TTC549 (cell line): ENCODE measurements around the gene COPZ2.
A peak's percentile ranks its signal among the peaks of the same experiment; 100 is the strongest.
"Not testable (repeated sequence)": the region's sequence is repeated elsewhere in the genome, so short reads cannot be mapped to it uniquely, and the experiment has no call there.

Experiments used
- FAIRE-seq: peaks from 2 replicates; lab custom pipeline; 2012; peaks lifted over from hg19 to GRCh38; lab: Jason Lieb, UNC

The COPZ2 gene

GRCh38 chr17:48055531-48056245 lies 18.1 kb upstream of the COPZ2 start:
- FAIRE-seq, result no peak

- FAIRE-seq, result no peak
These were observed 16.9 kb upstream of the COPZ2 start for GRCh38 chr17:48054238-48055185.

GRCh38 chr17:48053758-48054237 lies 16.2 kb upstream of the COPZ2 start:
- no peak for FAIRE-seq

GRCh38 chr17:48052956-48053757 lies 15.6 kb upstream of the COPZ2 start:
- FAIRE-seq, result no peak

- FAIRE-seq, result no peak
These were observed 14.3 kb upstream of the COPZ2 start for GRCh38 chr17:48051706-48052486.

- FAIRE-seq, result no peak
These were observed 13.7 kb upstream of the COPZ2 start for GRCh38 chr17:48051283-48051682.

- no peak for FAIRE-seq
These were observed 11.0 kb upstream of the COPZ2 start for GRCh38 chr17:48048384-48049126.

GRCh38 chr17:48047741-48048383 lies 10.3 kb upstream of the COPZ2 start, which contains the start of gene NFE2L1:
TSS of gene NFE2L1 (plus strand) at chr17:48048359. CDS start at chr17:48051119, 2,760 bp downstream.
- peak; percentile 84 for FAIRE-seq

GRCh38 chr17:48047113-48047740 lies 9.6 kb upstream of the COPZ2 start:
- no peak for FAIRE-seq

- FAIRE-seq, result no peak
These were observed 8.7 kb upstream of the COPZ2 start for GRCh38 chr17:48046296-48046695.

GRCh38 chr17:48045316-48046001 lies 7.9 kb upstream of the COPZ2 start:
- no peak for FAIRE-seq

- no peak for FAIRE-seq
These were observed 7.3 kb upstream of the COPZ2 start for GRCh38 chr17:48044851-48045250.

GRCh38 chr17:48043176-48043575 lies 5.6 kb upstream of the COPZ2 start:
- FAIRE-seq, result no peak

- FAIRE-seq, result no peak
These were observed 1.1 kb upstream of the COPZ2 start for GRCh38 chr17:48038687-48039086.

GRCh38 chr17:48037838-48038323 lies 284 bp upstream of the COPZ2 start:
- FAIRE-seq, result no peak

GRCh38 chr17:48036693-48037035 lies 933 bp downstream of the COPZ2 start:
- FAIRE-seq, result no peak

GRCh38 chr17:48034734-48035133 lies 2.9 kb downstream of the COPZ2 start:
- not testable (repeated sequence) for FAIRE-seq

- FAIRE-seq, result no peak
These were observed 5.6 kb downstream of the COPZ2 start for GRCh38 chr17:48031966-48032365.

GRCh38 chr17:48030531-48030930 lies 7.1 kb downstream of the COPZ2 start:
- FAIRE-seq, result no peak
